Measurements from ENCODE around the gene CASZ1. TPM values are rescaled to one million over a fixed set of nuclear protein-coding genes. Genes with fewer than 3 reads are reported as not detected.

CASZ1 gene
- total RNA-seq, 2 donors from 2014 or later, result 44.3 to 50.3 TPM

- Histone ChIP-seq H3K27ac (no peak overlapping the region), H3K36me3 (no peaks in the 10 kb centered on the region), H3K9me3 (no peaks in the 10 kb centered on the region), H3K4me1 (peaks cover 0 to 3% of the 10 kb centered on the region in 2 donors), H3K27me3 (no peaks in the 10 kb centered on the region), H3K4me3 (no peak overlapping the region)
- no peak for DNase-seq (ENCODE audit: low spot score)
- no peak for TF ChIP-seq CTCF (IDR thresholded peaks at IDR 0.05)
Measured at GRCh38 chr1:10607228-10607627, 189.2 kb downstream of the CASZ1 start.

GRCh38 chr1:10606064-10606463, 190.4 kb downstream of the CASZ1 start:
- H3K9me3 ChIP-seq, result no peaks in the 10 kb centered on the region
- no peak for TF ChIP-seq CTCF (IDR thresholded peaks at IDR 0.05)
- peak; percentile 36 for DNase-seq (ENCODE audit: low spot score)
- no peaks in the 10 kb centered on the region for H3K36me3 ChIP-seq
- H3K4me1 ChIP-seq, result no peaks in the 10 kb centered on the region
- H3K27me3 ChIP-seq, result no peaks in the 10 kb centered on the region
- H3K4me3 ChIP-seq, result no peak overlapping the region
- no peak overlapping the region for H3K27ac ChIP-seq

- no peak for TF ChIP-seq CTCF (IDR thresholded peaks at IDR 0.05)
- no peaks in the 10 kb centered on the region for H3K36me3 ChIP-seq
- peak; percentile 11 for DNase-seq (ENCODE audit: low spot score)
- no peaks in the 10 kb centered on the region for H3K4me1 ChIP-seq
- H3K27ac ChIP-seq, result no peak overlapping the region
- H3K4me3 ChIP-seq, result no peak overlapping the region
- no peaks in the 10 kb centered on the region for H3K9me3 ChIP-seq
- H3K27me3 ChIP-seq, result no peaks in the 10 kb centered on the region
Measured at GRCh38 chr1:10604966-10605365, 191.5 kb downstream of the CASZ1 start.

- TF ChIP-seq CTCF (IDR thresholded peaks at IDR 0.05), result no peak
- H3K9me3 ChIP-seq, result no peaks in the 10 kb centered on the region
- H3K4me1 ChIP-seq, result no peaks in the 10 kb centered on the region
- no peak overlapping the region for H3K27ac ChIP-seq
- no peak overlapping the region for H3K4me3 ChIP-seq
- DNase-seq (ENCODE audit: low spot score), result peak; percentile 13
- no peaks in the 10 kb centered on the region for H3K36me3 ChIP-seq
- H3K27me3 ChIP-seq, result no peaks in the 10 kb centered on the region
Measured at GRCh38 chr1:10602936-10603335, 193.5 kb downstream of the CASZ1 start.

- Histone ChIP-seq H3K4me1 (peaks cover 0 to 8% of the 10 kb centered on the region in 2 donors), H3K4me3 (no peak overlapping the region), H3K36me3 (no peaks in the 10 kb centered on the region), H3K9me3 (no peaks in the 10 kb centered on the region), H3K27me3 (no peaks in the 10 kb centered on the region), H3K27ac (no peak overlapping the region)
- TF ChIP-seq CTCF (IDR thresholded peaks at IDR 0.05), result no peak
- DNase-seq (ENCODE audit: low spot score), result peak; percentile 16
Measured at GRCh38 chr1:10601342-10602070, 194.9 kb downstream of the CASZ1 start.
